GM12878 (cell line): ENCODE data around the gene VPS45. TPM values are rescaled to one million over a fixed set of nuclear protein-coding genes. Genes with fewer than 3 reads are reported as not detected.

ENCODE experiments used
- ATAC-seq: fragments of 200-7000 bp; cut with Tn5 transposase; 3 replicates; pipeline ENCODE4 v1.9.1; 2020; ENCODE audit warnings: mild to moderate bottlenecking, moderate library complexity
- BruUV-seq: library from RNA; stranded (reverse); fragments of 400-500 nt; replicated peaks from 2 replicates; lab custom pipeline; 2021; lab: Mats Ljungman, UMichigan
- CTCF ChIA-PET: fragments of 300-600 bp; sonication (Branson Sonifier 250); formaldehyde crosslinking; extraction: SDS; loops from one replicate; lab custom pipeline; 2021; ENCODE audit warnings: inconsistent platforms; lab: Yijun Ruan, JAX
- POLR2A ChIA-PET: fragments of 350-600 bp; formaldehyde crosslinking; extraction: SDS; loops from one replicate; lab custom pipeline; 2021; ENCODE audit warnings: inconsistent platforms; lab: Charles Lee
- RAD21 ChIA-PET: fragments of 300-600 bp; sonication (Branson Sonifier 250); formaldehyde crosslinking; loops from one replicate; lab custom pipeline; 2023; ENCODE audit warnings: antibody characterized with exemption; ENCODE audit not compliant: unreplicated experiment; lab: Charles Lee
- SMC1A ChIA-PET: fragments of 300-600 bp; sonication (Branson Sonifier 250); formaldehyde crosslinking; loops from one replicate; lab custom pipeline; 2023; ENCODE audit not compliant: unreplicated experiment, uncharacterized antibody; lab: Charles Lee
- DNase-seq: peaks from one replicate; pipeline ENCODE4 v3.0.0-alpha.2; 2011; ENCODE audit warnings: low read depth, low spot score
- FAIRE-seq: peaks from 3 replicates; lab custom pipeline; 2011; peaks lifted over from hg19 to GRCh38; lab: Jason Lieb, UNC
- H2AFZ ChIP-seq: 2 replicates; pipeline ENCODE4 v1.6.0; 2011; ENCODE audit warnings: low read depth, low read length, control low read depth; ENCODE audit not compliant: control insufficient read depth
- H3K27ac ChIP-seq: 2 replicates; pipeline ENCODE4 v1.5.1; 2011; ENCODE audit warnings: control low read depth; ENCODE audit not compliant: control insufficient read depth, insufficient read depth
- H3K27me3 ChIP-seq, 2 experiments: replicated peaks in 1 of 2; 2 replicates each; pipeline versions ENCODE4 v1.6.0 to v1.6.1; 2011; ENCODE audit warnings: low read length in 1 of 2; ENCODE audit not compliant: control insufficient read depth in 2 of 2, insufficient read depth in 2 of 2
- H3K36me3 ChIP-seq, 2 experiments: 2 replicates each; pipeline ENCODE4 v1.5.1; 2011; ENCODE audit warnings: low read length in 1 of 2; ENCODE audit not compliant: control insufficient read depth in 2 of 2, insufficient read depth in 2 of 2
- H3K4me1 ChIP-seq: 2 replicates; pipeline ENCODE4 v1.6.1; 2011; ENCODE audit warnings: mild to moderate bottlenecking, low read length, moderate library complexity, mixed read lengths; ENCODE audit not compliant: control insufficient read depth, insufficient read depth
- H3K4me2 ChIP-seq: 2 replicates; pipeline ENCODE4 v1.6.0; 2011; ENCODE audit warnings: control low read depth; ENCODE audit not compliant: control insufficient read depth, insufficient read depth
- H3K4me3 ChIP-seq: fragments of 200-600 bp; sonication (generic); 2 replicates; pipeline ENCODE4 v1.5.1; 2016
- H3K79me2 ChIP-seq: 2 replicates; pipeline ENCODE4 v1.6.0; 2011; ENCODE audit warnings: low read length; ENCODE audit not compliant: control insufficient read depth, insufficient read depth
- H3K9ac ChIP-seq: 2 replicates; pipeline ENCODE4 v1.8.0; 2011; ENCODE audit warnings: low read length, control low read depth, mixed read lengths; ENCODE audit not compliant: control insufficient read depth, insufficient read depth
- H3K9me3 ChIP-seq: replicated peaks from 3 replicates; pipeline ENCODE4 v1.5.1; 2011; ENCODE audit warnings: mild to moderate bottlenecking, low read length; ENCODE audit not compliant: control insufficient read depth, insufficient read depth
- H4K20me1 ChIP-seq: 2 replicates; pipeline ENCODE4 v1.6.0; 2011; ENCODE audit not compliant: control insufficient read depth, insufficient read depth
- CREM ChIP-seq: IDR thresholded peaks from 2 replicates; pipeline ENCODE4 v1.6.1; 2014; ENCODE audit warnings: antibody characterized with exemption, low read depth
- IRF4 ChIP-seq: IDR thresholded peaks from 2 replicates; pipeline ENCODE4 v1.6.1; 2011; ENCODE audit warnings: low read depth, low read length
- MLLT1 ChIP-seq: fragments of 450-650 bp; IDR thresholded peaks from 2 replicates; pipeline ENCODE4 v1.6.1; 2016; ENCODE audit warnings: mild to moderate bottlenecking
- SPI1 ChIP-seq: IDR thresholded peaks from 2 replicates; pipeline ENCODE4 v1.6.1; 2011; ENCODE audit warnings: low read depth, mild to moderate bottlenecking, low read length, moderate library complexity, borderline replicate concordance; ENCODE audit not compliant: insufficient read depth
- SUZ12 ChIP-seq: fragments of 200-600 bp; sonication (generic); IDR thresholded peaks from one replicate; pipeline ENCODE4 v1.6.1; 2018; ENCODE audit warnings: antibody characterized with exemption, mild to moderate bottlenecking; ENCODE audit not compliant: unreplicated experiment
- ZBTB4 ChIP-seq: fragments of 450-650 bp; formaldehyde crosslinking; IDR thresholded peaks from 2 replicates; pipeline ENCODE4 v1.4.0; 2022; ENCODE audit warnings: mild to moderate bottlenecking, moderate library complexity
- WGBS: methylation state at CpG from one replicate; pipeline ENCODE4 v1.1.6; 2016; ENCODE audit warnings: low lambda C conversion rate; ENCODE audit not compliant: insufficient replicate concordance, insufficient coverage; ENCODE audit errors: missing lambda C conversion rate; 5-methylcytosine and 5-hydroxymethylcytosine counted together
- in situ Hi-C: fragments of 300-500 bp; cut with MboI; formaldehyde crosslinking; loops from 9 replicates; pipeline ENCODE4 v1.14.3; 2018; ENCODE audit warnings: mixed read lengths
- intact Hi-C: fragments of 100-400 bp; cut with micrococcal nuclease; formaldehyde crosslinking; loops from one replicate; pipeline ENCODE4 v1.14.2; 2022; ENCODE audit not compliant: unreplicated experiment
- polyA plus RNA-seq, 11 experiments: library from polyadenylated mRNA; depleted of rRNA in 4 of 11; unstranded in 6 of 11; stranded (reverse) in 5 of 11; fragments of >200 nt; fragmentation: Nextera tagmentation in 4 of 11; fragmentation: Illumina TruSeq in 1 of 11; extraction: Ambion mirVana in 4 of 11; extraction: Trizol in 1 of 11; gene quantifications; 1 replicate in 1 of 11; 2 replicates in 10 of 11; pipeline versions ENCODE4 v1.2.1 to v1.2.3, GENCODE V29; 2011 to 2016; ENCODE audit warnings: inconsistent platforms in 2 of 11, missing spikeins in 2 of 11, low read depth in 1 of 11
- total RNA-seq, 4 experiments: library from RNA; depleted of rRNA in 3 of 4; stranded (reverse); fragments of >200 nt in 3 of 4; fragmentation: Illumina TruSeq in 1 of 4; extraction: Trizol in 1 of 4; gene quantifications; 2 replicates each; pipeline versions ENCODE4 v1.2.1 to v1.2.3, GENCODE V29; 2013 to 2021

Gene VPS45
- total and polyA plus RNA-seq, 10 of the 15 experiments (the other 5 are each of a cell fraction or from before 2014, with no cell fraction given) = 24.4 to 48.7 (median 34.5) TPM

- in situ Hi-C loops (no loop called here), intact Hi-C loops (no loop called here)
- ChIA-PET CTCF (interaction anchor here (0.9 kb wide), 1 partner anchor 13 kb away, joined by 3 read pairs; no protein-coding TSS in a partner anchor), RAD21 (no interaction called here), SMC1A (no interaction called here), POLR2A (interaction anchor here (1.0 kb wide), 1 partner anchor 21 kb away, joined by 4 read pairs; no protein-coding TSS in a partner anchor)
- ATAC-seq = no peak
- no peak for DNase-seq
- H3K79me2 ChIP-seq = no peaks in the 10 kb centered on the region
- H3K4me3 ChIP-seq = no peak overlapping the region
- FAIRE-seq = no peak
- TF ChIP-seq MLLT1 (no peak), CREM (no peak), IRF4 (no peak), ZBTB4 (no peak), SUZ12 (no peak), SPI1 (no peak)
- no peak overlapping the region for H3K4me2 ChIP-seq
- H3K27me3 ChIP-seq = no peaks in the 10 kb centered on the region
- no peak overlapping the region for H3K9ac ChIP-seq
- BruUV-seq = no TSS peak
- 100% methylated on average over 2 of the region's 2 CpGs for WGBS
- H3K9me3 ChIP-seq = no peaks in the 10 kb centered on the region
- no peak overlapping the region for H2AFZ ChIP-seq
- H3K36me3 ChIP-seq = no peaks in the 10 kb centered on the region
- peaks cover 4% of the 10 kb centered on the region for H3K4me1 ChIP-seq
- H3K27ac ChIP-seq = no peak overlapping the region
- H4K20me1 ChIP-seq = no peaks in the 10 kb centered on the region
Observed at GRCh38 chr1:150192012-150192411, 124.4 kb downstream of the VPS45 start.
